Stimulated activated CD8-positive, alpha-beta memory T cell treated with anti-CD3 and anti-CD28 coated beads, Interleukin-2, amount 100 ng/mL, for 1 hour (primary cell): ENCODE measurements around the gene ZBTB7A.

Experiments used
- DNase-seq, 2 donors: peaks; one replicate each; pipeline ENCODE4 v3.0.0-alpha.2; 2020; ENCODE audit warnings: low read depth in 2 of 2

The ZBTB7A gene

GRCh38 chr19:4036576-4037300 lies 30.0 kb downstream of the ZBTB7A start:
- no peak for DNase-seq

DNA sequence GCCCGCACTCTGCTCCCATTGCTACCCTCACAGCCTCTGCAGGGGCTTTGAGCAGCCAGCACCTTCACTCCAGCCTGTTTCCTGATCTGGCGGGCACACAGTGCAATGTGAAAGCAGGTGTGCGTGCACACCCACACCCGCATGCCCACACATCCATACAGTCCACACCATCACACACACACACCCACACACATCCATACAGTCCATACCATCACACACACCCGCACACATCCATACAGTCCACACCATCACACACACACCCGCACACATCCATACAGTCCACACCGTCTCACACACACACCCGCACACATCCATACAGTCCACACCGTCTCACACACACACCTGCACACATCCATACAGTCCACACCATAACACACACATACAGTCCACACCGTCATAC lies 31.1 kb downstream of the ZBTB7A start:
- no peak for DNase-seq

DNA sequence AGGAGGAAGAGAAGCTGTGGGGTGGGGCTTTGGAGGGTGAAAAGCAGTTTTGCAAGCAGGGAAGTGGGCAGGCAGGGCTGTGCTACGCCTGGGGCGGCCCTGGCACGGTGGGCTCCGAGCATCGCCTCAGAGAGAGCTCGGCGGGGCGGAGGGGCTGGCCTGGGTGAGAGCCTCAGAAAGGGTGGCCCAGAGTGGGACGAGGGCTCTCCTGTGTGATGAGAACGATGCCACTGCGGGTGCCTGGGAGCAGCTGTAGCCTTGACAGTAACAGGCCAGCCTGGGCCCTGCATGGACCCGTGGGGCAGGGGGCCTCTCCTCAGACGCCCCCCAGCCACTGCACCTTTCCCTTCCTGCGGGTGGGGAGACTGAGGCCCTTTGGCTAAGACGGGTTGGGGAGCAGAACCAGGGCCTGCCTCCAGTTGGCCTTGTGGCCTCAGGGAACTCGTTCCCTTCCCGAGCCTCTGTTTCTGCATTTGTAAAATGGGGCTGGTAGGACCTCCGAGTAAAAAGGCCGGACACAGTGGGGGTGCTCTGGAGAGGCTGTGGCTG lies 31.6 kb downstream of the ZBTB7A start:
- DNase-seq: no peak

GRCh38 chr19:4034048-4035017 lies 32.4 kb downstream of the ZBTB7A start:
- no peak for DNase-seq

DNA sequence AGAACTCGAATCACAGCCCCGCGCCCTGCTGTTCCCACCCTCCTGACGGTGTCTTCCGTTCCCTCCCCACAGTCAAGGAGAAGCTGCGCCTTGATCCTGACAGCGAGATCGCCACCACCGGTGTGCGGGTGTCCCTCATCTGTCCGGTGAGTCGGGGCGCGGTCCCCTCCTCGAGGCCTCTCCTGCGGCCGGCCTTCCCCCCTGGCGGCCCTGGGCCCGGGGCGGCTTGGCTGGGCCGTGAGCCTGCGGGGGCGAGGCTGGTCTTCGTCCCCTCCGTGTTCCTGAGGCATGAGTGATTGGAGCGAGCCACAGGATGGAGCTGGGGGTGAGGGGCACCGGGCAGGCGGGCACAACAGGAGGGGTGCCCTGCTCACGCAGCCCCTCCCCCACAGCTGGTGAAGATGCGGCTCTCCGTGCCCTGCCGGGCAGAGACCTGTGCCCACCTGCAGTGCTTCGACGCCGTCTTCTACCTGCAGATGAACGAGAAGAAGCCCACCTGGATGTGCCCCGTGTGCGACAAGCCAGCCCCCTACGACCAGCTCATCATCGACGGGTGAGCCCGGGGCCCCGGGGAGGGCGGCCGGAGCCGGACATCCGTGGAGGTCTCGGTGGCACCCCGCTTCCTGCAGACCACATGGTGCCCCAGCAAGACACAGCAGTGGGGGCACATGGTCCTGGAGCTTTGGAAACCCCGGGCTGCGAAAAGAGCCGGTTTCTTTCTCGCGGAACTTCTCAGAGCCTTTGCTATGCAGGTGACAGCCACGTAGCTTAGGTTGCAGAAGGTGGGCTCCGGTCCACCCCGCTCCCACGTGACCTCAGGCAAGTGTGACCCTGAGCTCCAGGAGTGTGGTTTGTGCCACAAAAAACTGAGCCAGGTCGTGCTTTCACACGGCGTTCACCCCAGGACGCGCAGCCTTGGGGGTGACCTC lies 33.4 kb downstream of the ZBTB7A start:
- DNase-seq: no peak

GRCh38 chr19:4032436-4032835 lies 34.3 kb downstream of the ZBTB7A start:
- DNase-seq: no peak

GRCh38 chr19:4031420-4031819 lies 35.3 kb downstream of the ZBTB7A start:
- no peak for DNase-seq

GRCh38 chr19:4030981-4031380 lies 35.7 kb downstream of the ZBTB7A start:
- no peak for DNase-seq

DNA sequence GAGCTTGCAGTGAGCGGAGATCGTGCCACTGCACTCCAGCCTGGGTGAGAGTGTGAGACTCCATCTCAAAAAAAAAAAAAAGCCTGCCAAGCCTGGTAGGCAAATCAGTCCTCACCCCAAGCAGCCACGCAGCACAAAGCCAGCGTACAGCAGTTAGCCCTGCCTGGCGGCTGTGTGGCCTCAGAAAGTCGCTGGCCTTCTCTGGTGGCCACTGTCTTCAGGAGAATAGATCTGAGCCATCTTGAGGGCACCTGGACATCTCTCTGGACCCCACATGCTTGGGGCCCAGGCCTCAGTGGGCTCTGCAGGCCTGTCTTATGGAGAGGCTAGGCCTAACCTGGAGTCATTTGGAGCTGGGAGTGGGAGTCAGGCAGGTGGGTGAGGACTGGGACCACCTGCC lies 36.1 kb downstream of the ZBTB7A start:
- no peak for DNase-seq

DNA sequence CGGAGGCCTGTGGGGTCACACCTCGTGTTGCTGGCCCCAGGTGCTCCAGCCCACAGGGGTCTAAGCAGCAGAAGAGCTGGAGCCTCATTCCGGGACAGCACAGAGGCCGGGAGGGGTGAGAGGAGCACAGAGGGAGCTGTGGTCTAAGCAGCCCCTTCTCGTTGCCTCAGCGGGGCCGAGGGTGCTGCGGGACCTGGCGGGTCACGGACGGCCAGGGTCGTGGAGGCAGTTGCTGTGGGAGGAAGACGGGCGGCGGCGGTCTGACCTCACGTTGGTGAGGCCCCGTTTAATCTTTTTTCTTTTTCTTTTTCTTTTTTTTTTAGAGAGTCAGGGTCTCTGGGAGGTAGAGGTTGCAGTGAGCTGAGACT lies 37.5 kb downstream of the ZBTB7A start:
- no peak for DNase-seq

GRCh38 chr19:4028334-4029246 lies 38.1 kb downstream of the ZBTB7A start:
- DNase-seq: no peak

GRCh38 chr19:4027146-4027545 lies 39.6 kb downstream of the ZBTB7A start:
- no peak for DNase-seq

GRCh38 chr19:4025317-4025716 lies 41.4 kb downstream of the ZBTB7A start:
- DNase-seq: no peak

DNA sequence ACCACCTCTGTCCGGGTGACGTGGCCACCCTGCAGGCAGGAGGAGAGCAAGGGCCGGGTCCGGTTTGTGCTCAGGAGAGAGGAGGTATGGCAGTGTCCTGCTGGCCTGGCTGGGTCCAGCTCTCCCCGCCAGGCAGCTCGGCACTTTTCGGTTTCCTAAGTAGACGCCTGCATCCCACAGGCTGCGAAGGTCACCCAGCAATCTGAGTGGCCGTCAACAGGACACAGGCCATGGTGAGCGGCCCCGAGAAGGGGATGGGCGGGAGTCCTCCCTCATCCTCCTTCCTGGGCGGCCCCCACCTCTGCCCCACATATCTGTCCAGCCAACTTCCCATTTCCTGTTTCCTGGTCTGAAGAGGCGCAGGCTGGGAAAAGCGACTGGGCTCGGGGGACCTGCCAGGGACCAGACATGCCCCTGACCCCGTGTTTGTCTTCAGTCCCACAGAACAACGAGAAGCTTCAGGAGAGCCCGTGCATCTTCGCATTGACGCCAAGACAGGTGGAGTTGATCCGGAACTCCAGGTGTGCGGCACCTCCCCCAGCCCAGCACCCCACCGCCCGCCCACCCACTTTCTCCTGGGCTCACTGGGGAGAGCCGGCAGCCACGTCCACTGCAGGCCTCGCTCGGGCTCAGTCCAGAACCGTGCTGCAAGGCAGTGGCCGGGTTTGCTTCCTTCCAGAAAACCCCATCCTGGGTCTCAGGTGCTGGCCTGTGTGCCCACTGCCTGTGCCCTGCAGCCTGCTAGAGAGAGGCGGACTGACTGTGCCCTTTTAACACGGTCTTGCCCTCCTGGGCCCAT lies 42.9 kb downstream of the ZBTB7A start:
- no peak for DNase-seq

- no peak for DNase-seq
Measured at GRCh38 chr19:4019578-4019977, 47.1 kb downstream of the ZBTB7A start.

GRCh38 chr19:4018775-4019504 lies 47.8 kb downstream of the ZBTB7A start:
- no peak for DNase-seq

- DNase-seq: no peak
Measured at GRCh38 chr19:4018140-4018613, 48.5 kb downstream of the ZBTB7A start.

- no peak for DNase-seq
Measured at GRCh38 chr19:4016903-4017638, 49.6 kb downstream of the ZBTB7A start.
